GM21619 (cell line): ENCODE results near the gene RHBG.

Source experiments
- ATAC-seq: cut with Tn5 transposase; IDR thresholded peaks from one replicate; pipeline ENCODE4 v1.9.1; 2021; ENCODE audit not compliant: unreplicated experiment

RHBG gene

DNA sequence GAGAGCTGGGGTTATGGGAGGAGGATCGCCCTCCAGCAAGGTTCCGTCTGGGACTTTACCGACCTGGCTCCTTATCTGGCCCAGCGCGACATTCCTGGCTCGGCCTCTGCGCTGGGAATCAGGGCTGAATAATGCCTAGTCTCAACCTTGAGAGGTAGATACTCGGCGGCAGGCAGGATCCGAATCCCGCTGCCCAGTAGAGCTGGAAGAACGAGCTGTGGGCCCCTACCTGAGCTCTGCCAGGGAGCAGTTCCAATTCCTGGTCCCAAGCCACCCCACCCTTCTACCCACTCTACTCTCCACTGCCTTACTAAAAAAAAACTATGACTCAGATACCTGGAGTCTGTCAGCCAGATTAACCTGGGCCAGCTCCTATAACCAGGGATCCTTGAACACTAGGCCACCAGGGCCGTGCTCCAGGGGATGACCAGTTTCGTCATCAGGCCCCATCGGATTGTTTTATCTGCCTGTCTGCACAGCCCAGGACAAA is 53.6 kb downstream of the RHBG start:
- no peak for ATAC-seq

DNA sequence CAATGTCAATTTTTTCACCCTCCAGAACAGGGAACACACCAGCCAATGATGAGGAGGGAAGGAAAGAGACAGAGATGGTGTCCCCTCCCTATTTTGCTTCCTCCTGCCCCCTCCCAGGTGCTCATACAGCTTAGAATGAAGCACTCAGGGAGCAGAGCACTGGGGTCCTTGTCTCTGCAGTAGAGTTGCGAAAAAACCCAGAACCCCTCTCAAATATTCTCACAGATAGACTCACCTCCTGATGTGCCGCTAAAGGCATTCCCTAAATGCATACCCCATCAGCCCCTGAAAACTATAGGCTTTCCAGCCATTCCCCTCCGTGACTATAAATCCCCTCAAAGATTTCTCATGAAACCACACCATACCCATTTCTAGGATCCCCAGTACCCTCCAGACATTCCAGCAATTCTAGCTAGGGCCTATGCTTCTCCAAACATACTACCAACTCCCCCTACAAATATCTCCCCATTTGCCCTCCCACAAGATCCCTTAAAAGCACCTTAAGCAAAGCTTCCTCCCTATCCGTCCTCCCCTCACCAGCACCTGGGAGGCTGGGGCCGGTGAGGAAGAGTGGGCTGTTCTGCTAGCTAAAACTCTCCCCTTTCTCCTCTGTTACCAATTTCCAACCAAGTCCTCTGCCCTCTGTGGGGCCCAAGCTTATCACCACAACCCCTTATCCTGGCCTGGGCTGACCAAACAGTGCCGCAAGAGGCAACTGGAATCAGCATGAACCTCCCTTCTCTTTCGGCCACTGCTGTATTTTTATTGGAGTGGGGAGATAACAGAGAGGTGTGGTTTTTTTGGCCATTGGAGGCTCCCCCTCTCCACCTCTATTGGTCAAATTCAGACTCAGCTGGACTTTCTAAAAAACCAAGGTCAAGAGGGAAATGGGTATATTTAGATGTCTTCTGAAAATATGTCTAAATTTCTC is 54.7 kb downstream of the RHBG start:
- ATAC-seq: no peak

DNA sequence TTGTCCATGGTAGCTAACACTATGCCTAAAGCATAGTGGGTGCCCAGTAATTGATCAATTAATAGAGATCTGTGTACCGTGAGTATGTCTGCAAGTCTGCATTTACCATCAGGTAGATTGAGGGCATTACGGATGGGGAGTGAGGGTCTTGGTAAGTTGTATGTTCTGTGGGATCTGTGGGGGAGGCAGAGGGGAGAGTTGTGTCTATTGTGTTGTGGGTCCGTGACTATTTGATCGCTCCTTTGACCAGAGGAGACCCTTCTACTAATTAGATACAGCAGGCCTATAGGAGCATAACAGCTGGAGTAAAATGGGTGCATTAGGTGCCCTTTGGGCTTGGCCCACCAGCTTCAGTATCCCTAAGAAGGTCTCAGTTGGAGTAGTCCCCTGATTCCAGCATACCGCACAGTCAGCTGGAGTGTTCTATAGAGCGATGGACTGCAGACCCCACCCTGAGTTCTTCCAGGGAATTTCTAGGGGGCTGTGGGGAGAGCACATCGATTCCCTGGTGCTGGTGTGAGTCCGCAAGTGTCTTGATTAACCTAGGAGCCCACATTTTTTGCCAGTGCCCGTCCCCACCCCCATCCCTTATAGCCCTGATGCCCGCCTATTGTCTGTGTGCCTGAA is 55.9 kb downstream of the RHBG start:
- no peak for ATAC-seq

DNA sequence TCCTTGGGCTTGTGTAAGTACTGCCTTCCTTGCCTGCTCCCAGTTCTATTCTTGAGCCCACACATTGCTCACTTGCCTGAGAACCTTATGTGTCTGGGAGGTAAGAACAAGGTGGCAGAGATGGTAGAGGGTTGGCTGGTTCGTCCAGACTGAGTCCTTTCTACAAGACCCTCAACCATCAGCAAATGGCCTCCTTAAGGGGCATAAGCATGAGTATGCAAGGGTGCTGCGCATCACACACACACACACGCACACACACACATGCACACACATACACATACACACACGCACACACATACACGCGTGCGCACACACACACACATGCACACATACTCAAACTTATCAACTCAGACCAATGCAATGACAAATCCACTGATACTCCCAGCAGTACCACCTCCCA is 56.9 kb downstream of the RHBG start:
- ATAC-seq: no peak

DNA sequence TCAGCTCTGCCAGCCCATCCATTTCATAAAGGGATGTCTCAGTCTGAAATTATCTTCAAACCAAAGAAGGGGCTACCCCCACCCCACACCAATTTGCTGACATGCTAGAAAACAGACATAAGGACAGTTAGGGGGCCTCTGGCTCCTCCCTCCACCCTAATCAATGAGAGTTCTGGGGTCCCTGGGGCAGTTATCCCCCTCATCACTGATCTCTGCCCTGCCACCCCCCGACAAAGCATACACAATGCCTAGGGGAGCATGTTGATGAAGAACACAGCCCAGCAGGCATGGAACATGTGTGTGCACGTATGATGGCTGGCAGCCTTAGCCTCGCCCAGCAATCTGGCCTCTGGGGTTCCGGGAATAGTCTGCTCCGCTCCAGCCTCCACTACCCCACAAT is 58.9 kb downstream of the RHBG start:
- no peak for ATAC-seq

DNA sequence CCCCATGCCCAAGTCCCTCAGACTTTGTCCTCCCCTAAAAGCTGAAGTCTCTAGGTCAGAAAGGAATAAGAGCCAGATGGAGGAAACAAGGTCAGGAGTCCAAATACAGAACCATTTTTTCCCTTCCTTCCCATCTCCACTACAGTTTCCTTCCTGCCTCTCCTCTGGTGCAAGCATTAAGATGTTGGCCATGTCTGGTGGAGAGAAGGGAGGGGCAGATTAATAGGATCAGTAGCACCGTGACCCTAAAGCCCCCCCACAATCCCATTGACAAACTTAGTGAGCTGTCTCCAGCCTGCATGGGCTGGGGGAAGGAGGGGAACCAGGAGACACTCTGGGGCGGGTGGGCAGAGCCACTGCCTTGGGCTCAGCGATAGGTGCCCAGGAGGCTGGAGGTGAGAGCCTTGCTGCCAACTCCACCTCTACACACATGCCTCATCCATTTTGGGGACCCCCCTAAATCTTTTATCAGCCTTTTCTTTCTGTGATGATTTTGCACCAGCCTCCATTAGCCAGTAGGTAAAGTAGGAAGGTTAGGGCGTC is 59.8 kb downstream of the RHBG start:
- ATAC-seq: no peak

DNA sequence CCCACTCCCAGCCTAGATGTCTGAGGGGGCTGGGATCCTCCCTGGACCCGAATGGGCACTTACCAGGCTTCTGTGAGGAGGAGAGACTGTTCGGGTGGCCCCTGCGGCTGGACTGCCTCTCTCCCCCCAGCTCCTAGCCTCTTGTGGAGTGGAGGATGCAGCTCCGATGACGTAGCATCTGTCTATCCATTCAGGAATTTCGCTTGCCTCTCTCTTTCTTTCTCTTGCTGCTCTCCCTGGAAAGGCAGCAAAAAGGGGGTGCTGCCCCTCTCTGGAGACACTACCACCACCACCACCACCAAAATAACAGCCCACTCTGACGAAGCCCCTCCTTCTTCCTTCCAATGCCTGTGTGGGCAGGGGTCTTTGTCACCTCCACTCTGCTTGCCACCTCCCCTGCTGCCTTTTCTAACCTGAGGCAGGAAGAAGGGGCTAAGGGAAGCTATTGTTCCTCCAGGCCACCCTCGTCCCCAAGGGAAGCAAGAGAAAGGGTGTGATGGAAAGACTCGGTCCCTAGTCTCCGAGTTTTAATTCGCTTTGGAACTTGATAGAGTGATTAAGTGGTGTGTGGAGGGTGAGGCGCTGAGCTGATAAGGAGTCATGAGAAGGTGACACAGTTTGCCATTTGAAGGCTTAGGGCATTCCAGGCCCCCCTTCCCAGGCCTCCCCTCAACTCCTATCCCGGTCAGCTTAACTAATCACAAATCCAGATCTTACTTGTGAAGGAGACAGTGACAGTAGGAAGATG is 60.5 kb downstream of the RHBG start:
- no peak for ATAC-seq

DNA sequence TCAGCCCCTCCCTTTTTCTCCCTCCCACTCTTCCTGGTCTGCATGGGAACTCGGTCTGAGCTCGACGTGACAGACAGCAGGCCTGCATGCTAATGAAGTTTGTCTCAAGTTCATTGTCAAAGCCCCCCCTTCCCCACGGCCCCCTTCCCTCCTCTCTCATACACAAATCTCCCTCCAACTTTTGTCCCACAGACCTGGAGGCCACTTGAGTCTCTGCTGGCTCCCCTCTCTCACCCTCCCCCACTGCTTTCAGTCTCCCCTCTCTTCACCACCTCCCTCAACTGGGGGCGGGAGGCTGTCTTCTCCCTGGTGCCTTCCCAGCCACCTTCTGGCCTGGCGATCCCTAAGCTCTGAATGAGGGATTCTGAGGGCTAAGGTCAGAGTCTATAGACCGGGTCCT is 61.3 kb downstream of the RHBG start:
- no peak for ATAC-seq

DNA sequence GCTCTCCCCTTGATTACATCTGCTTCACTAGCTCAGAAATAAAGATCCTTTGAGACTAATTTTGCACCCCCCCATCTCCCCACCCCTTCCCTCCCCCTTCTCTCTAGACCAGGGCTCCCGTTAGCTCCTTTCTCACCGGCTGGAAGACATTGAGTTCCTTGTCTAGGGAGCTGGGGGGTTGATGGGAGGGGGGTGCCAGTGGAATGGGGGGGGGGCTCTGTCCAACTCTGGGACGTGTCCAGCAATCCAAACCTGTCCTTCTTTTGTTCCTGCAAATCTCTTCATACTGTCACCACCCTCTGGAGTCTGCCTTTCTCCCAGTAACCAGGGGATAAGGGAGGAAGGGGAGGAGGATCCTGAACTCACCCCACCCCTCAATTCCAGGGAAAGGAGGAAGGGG is 61.9 kb downstream of the RHBG start:
- ATAC-seq: no peak

DNA sequence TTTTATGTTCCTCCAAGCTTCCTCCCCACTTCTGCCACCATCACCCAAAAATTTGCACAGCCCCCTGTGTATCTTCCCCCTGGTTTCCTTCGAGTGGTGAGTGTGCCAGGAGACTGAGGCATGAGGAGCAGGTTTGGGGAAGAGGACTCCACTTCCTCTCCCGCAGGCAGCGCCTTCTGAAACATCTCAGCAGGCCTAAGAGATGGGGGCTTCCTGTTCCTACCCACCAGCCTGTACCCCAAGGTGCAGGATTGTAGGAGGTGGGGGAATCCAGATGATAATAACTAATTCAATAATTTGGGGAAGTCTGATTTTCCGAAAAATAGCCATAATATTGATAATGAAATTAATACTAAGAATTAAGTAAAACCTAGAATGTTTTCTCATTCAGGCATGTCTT is 62.4 kb downstream of the RHBG start:
- no peak for ATAC-seq

DNA sequence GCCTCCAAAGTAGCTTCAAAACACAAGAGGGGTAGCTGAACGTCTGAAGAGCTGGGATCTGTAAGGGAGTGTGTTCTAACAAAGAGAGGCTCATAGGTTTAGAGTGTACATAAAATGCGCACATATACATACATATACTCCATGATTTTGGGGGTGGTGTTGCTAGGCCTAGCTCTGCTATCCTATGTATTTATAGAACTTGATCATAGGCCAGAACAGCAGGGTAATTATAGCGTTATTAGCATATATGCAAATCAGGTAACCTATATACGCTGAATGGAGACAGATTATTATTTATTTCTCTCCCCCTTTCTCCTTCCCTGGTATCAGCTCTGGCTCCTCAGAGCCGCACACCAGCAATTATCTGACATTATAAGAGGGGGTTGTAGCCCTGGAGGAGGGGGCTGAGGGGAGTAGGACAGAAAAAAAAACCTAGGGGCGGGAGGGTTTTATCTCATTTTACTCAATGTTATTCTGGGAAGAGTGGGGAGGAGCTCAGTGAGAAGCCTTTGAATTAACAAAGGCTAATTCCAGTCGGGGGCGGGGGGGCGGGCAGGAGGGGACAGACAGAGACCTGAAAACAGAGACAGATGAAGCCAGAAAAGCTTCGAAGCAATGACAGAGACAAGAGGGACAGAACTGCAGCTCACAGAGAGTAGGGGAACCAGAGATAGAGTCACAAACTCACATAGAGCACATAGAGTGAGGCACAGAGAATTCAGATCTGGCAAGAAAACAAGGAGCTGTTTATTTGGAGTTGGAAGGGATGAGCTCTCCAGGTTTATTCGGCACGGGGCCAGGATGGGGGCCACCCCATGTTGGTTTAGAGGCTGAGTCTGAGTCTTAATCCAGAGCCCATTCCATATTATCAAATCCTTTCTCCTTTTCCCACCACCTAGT is 63.0 kb downstream of the RHBG start:
- ATAC-seq: no peak

DNA sequence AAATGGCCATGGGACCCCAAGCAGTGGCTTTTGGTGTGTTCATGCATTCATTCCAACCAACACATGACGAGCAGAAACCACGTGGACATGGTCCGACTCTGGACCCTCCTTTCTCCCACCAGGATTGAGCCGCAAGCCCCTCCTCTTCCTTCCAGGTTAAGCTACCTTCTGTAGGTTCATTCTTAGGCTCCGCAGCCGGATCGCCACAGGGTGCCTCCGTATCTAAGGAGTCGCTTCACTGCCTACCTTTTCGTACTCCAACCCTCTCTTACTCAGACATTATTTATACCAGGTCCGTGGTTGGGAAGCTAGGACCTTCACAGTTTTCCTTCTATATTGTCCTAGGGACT is 63.6 kb downstream of the RHBG start:
- ATAC-seq: no peak

DNA sequence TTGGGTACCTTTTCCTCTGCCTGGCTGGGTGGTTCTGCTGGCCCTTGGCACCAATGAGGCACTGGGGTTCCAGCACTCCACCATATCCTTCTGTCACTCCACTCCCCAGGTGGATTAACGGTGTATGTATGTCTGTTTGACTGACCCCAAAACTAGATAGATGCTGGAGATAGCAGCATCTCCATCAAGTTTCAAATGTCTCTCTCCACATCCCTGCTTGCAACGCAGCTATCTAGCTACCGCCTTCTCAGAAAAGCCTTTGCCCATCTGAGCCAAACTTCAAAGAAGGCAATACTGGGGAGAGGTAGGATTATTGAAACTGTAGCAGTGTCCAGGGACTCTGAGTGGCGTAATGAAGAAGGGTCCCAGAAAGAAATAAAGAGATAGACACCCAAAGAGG is 64.0 kb downstream of the RHBG start:
- ATAC-seq: no peak

DNA sequence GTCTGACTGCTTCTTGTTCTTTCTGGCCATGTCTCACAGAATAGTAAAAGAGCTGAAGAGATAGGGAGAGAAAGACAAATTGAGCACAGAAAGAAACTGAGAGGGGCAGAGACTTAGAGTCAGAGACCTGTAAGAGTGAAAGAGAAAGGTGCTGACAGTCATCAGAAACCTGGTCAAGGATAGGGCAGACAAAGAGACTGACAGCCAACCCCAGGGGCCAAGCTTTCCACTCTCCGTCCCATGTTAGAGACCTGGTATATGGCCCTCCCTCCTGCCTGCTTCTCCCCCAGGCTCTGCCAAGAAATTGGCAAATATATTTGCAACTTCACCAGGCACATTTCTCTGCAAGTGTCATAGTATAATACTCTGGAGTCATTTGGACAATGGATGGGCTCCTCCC is 64.6 kb downstream of the RHBG start:
- ATAC-seq: no peak
